Adrenal gland (tissue), 5 donors: Measurements from ENCODE around the gene ANK3.

Experiments
- POLR2A ChIP-seq, 2 donors: fragments of 450-650 bp; IDR thresholded peaks; one replicate each; pipeline ENCODE4 v1.6.1; 2017; ENCODE audit warnings: antibody characterized with exemption in 2 of 2, mild to moderate bottlenecking in 2 of 2, moderate library complexity in 1 of 2
- TF ChIP-seq, protein P1 (sequence below), 6 experiments: fragments of 450-650 bp in 4 of 6; fragments of 200-600 bp in 2 of 6; sonication (generic) in 1 of 6; IDR thresholded peaks; 1 replicate in 5 of 6; 2 replicates in 1 of 6; pipeline versions ENCODE4 v1.5.1 to v1.8.0; 2016 to 2021; ENCODE audit warnings: antibody characterized with exemption in 6 of 6, mild to moderate bottlenecking in 2 of 6, moderate library complexity in 1 of 6
- donor health status: DM: no; HTN: no; CAD: no.

DNA sequence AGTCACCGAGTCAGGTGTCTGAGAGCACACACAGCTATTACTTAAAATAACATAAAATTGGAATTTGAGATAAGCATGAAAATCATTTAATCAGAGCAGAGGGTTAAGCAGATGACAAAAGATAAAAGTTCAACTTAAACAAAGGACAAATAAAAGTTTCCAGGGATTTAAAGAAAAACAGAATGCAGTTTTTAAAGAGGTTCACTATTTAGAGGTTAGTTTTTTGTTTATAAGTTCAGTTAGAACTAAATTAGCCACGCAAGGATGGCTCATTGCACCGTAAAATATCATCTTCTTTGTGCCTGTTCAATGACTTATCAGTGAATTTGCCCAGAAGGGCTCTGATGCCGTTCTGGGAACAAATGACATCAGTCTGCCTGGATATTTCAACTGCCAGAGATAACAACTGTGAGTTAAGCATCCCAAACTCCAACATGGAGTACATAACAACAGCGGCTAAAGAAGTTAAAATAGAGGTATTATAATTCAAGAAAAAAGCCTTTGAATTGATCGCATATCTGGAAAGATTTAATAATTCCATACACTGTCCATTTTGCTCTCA, 107.8 kb downstream of the ANK3 start:
- no peak for TF ChIP-seq POLR2A (IDR thresholded peaks at IDR 0.05)
- TF ChIP-seq, protein P1, sequence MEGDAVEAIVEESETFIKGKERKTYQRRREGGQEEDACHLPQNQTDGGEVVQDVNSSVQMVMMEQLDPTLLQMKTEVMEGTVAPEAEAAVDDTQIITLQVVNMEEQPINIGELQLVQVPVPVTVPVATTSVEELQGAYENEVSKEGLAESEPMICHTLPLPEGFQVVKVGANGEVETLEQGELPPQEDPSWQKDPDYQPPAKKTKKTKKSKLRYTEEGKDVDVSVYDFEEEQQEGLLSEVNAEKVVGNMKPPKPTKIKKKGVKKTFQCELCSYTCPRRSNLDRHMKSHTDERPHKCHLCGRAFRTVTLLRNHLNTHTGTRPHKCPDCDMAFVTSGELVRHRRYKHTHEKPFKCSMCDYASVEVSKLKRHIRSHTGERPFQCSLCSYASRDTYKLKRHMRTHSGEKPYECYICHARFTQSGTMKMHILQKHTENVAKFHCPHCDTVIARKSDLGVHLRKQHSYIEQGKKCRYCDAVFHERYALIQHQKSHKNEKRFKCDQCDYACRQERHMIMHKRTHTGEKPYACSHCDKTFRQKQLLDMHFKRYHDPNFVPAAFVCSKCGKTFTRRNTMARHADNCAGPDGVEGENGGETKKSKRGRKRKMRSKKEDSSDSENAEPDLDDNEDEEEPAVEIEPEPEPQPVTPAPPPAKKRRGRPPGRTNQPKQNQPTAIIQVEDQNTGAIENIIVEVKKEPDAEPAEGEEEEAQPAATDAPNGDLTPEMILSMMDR (IDR thresholded peaks at IDR 0.05) = no peak
